ENCODE measurements around the gene BORCS6. TPM values are rescaled to one million over a fixed set of nuclear protein-coding genes. Genes with fewer than 3 reads are reported as not detected.
A peak's percentile ranks its signal among the peaks of the same experiment; 100 is the strongest.

The BORCS6 gene
- total and polyA plus RNA-seq, 2 experiments from 2014 or later = 1.8 to 7.1 TPM

DNA sequence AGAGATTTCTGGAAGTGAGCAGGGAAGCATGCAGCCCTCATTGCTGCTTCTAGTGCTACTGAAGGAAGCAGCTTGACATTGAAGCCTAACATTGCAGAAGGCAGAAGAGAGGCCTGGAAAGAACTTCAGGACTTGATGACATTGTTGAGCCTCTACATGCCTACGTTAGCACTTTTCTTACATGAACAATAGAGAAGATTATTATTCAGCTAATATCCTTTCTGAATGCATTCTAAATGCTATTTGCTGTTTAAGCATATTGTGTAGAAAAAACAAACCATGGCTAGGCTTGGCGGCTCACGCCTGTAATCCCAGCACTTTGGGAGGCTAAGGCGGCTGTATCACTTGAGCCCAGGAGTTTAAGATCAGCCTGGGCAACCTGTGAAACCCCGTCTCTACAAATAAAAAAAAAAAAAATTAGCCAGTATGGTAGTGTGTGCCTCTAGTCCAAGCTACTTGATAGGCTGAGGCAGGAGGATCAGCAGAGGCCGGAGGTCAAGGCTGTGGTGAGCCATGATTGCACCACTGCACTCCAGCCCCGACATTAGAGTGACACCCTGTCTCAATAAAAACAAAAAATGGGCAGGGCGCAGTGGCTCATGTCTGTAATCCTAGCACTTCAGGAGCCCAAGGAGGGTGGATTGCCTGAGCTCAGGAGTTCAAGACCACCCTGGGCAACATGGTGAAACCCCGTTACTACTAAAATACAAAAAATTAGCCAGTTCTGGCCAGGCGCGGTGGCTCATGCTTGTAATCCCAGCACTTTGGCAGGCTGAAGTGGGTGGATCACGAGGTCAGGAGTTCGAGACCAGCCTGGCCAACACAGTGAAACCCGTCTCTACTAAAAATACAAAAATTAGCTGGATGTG is 22.6 kb upstream of the BORCS6 start:
- TF ChIP-seq REST (IDR thresholded peaks at IDR 0.05; ENCODE audit: unreplicated experiment) = no peak
- TF ChIP-seq NANOG (IDR thresholded peaks at IDR 0.05; ENCODE audit: borderline replicate concordance) = no peak
- H3K4me2 ChIP-seq = no peak overlapping the region
- H3K9me2 ChIP-seq (ENCODE audit: insufficient read depth) = no peaks in the 10 kb centered on the region
- H4K20me1 ChIP-seq (replicated peaks; ENCODE audit: insufficient read depth) = peaks cover 14% of the 10 kb centered on the region; the same call in 1 of the 2 replicates
- no peaks in the 10 kb centered on the region for H3K27me3 ChIP-seq (ENCODE audit: insufficient read depth)
- Mint-ChIP-seq H3K9me3 (no peaks in the 10 kb centered on the region; the same call in 2 of the 3 replicates), H3K27ac (no peak overlapping the region), H3K4me1 (peaks cover 12% of the 10 kb centered on the region), H3K27me3 (ENCODE audit: insufficient read depth, low read depth, poor library complexity) (peaks cover 12% of the 10 kb centered on the region), H3K4me3 (no peak overlapping the region; the same call in 2 of the 3 replicates), H3K36me3 (ENCODE audit: low read depth) (peaks cover 19% of the 10 kb centered on the region)
- H3K4me1 ChIP-seq (ENCODE audit: insufficient read depth) = peaks cover 12% of the 10 kb centered on the region
- peaks cover 1% of the 10 kb centered on the region for H3K36me3 ChIP-seq (ENCODE audit: insufficient read depth)
- ATAC-seq (no peak), DNase-seq (ENCODE audit: low spot score) (no peak)
- peaks cover 24% of the 10 kb centered on the region for H3K79me2 ChIP-seq (replicated peaks; ENCODE audit: insufficient read depth)
- H3K27ac ChIP-seq (ENCODE audit: low read depth) = no peak overlapping the region
- peaks cover 18% of the 10 kb centered on the region for H3F3A ChIP-seq (replicated peaks; ENCODE audit: low read depth)
- no peak overlapping the region for H3K4me3 ChIP-seq
- H2AFZ ChIP-seq = no peak overlapping the region

DNA sequence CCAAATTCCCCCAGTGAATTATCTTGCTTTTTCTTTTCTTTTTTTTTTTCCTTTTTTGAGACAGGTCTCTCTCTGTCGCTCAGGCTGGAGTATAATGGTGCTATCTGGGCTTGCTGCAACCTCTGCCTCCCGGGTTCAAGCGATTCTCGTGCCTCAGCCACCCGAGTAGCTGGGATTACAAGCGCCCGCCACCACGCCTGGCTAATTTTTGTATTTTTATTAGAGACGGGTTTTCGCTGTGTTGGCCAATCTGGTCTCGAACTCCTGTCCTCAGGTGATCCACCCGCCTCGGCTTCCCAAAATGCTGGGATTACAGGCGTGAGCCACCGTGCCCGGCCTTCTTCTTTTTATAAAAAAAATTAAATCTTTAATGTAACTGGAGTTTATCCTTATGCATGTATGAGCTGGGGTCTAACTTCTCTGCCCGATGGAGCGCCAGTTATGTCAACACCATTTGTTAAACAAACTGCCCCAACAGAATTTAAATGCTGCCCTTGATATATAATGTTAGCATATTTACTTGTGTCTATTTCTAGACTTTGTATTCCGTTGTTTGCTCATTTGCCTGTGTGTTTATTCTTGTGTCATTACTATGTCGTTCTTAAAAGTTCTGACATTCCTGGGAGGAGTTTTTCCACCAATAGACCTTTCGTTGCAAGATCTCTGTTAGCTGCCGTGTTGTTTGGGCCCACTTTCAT is 20.9 kb upstream of the BORCS6 start:
- no peak overlapping the region for H2AFZ ChIP-seq
- peaks cover 12% of the 10 kb centered on the region for H3K4me1 ChIP-seq (ENCODE audit: insufficient read depth)
- H3K79me2 ChIP-seq (replicated peaks; ENCODE audit: insufficient read depth) = peaks cover 30% of the 10 kb centered on the region
- H3K36me3 ChIP-seq (ENCODE audit: insufficient read depth) = peaks cover 16% of the 10 kb centered on the region
- peaks cover 18% of the 10 kb centered on the region for H3K27me3 Mint-ChIP-seq (ENCODE audit: insufficient read depth, low read depth, poor library complexity)
- peak overlapping the region; percentile 99 for H3K27ac Mint-ChIP-seq
- peaks cover 12% of the 10 kb centered on the region for H3K4me1 Mint-ChIP-seq
- H3K4me3 ChIP-seq = peak overlapping the region; percentile 72
- H3K9me2 ChIP-seq (ENCODE audit: insufficient read depth) = no peaks in the 10 kb centered on the region
- ATAC-seq (peak; percentile 6), DNase-seq (ENCODE audit: low spot score) (no peak)
- H4K20me1 ChIP-seq (replicated peaks; ENCODE audit: insufficient read depth) = peaks cover 17% of the 10 kb centered on the region; the same call in 1 of the 2 replicates
- peak overlapping the region; percentile 65 for H3K27ac ChIP-seq (ENCODE audit: low read depth)
- H3K4me2 ChIP-seq = peak overlapping the region; percentile 35
- H3K36me3 Mint-ChIP-seq (ENCODE audit: low read depth) = peaks cover 35% of the 10 kb centered on the region
- peaks cover 18% of the 10 kb centered on the region for H3F3A ChIP-seq (replicated peaks; ENCODE audit: low read depth)
- no peaks in the 10 kb centered on the region; the same call in 1 of the 3 replicates for H3K9me3 Mint-ChIP-seq
- H3K27me3 ChIP-seq (ENCODE audit: insufficient read depth) = no peaks in the 10 kb centered on the region
- H3K4me3 Mint-ChIP-seq = peak overlapping the region; percentile 98
- no peak for TF ChIP-seq JUNB (IDR thresholded peaks at IDR 0.05; ENCODE audit: unreplicated experiment)
- no peak for TF ChIP-seq CTCF (conservative IDR thresholded peaks at IDR 0.05; ENCODE audit: low read depth in 2 of 2)
- no peak for TF ChIP-seq ETS1 (IDR thresholded peaks at IDR 0.05)
- TF ChIP-seq EZH2 (IDR thresholded peaks at IDR 0.05; ENCODE audit: low read depth, unreplicated experiment) = no peak
- TF ChIP-seq EZH2phosphoT487 (IDR thresholded peaks at IDR 0.05; ENCODE audit: unreplicated experiment) = no peak
- TF ChIP-seq STAT1 (IDR thresholded peaks at IDR 0.05; ENCODE audit: unreplicated experiment) = no peak
- no peak for TF ChIP-seq POLR2AphosphoS5 (IDR thresholded peaks at IDR 0.05; ENCODE audit: low read depth)

Data from GM23338 (cell line).